ENCODE measurements around the gene LTN1. TPM values are rescaled to one million over a fixed set of nuclear protein-coding genes. Genes with fewer than 3 reads are reported as not detected.

LTN1 gene
- total RNA-seq, 1 experiment from 2014 or later, result 23.9 TPM

- Mint-ChIP-seq H3K27ac (no peak overlapping the region), H3K9me3 (no peaks in the 10 kb centered on the region; a peak in 1 of 5 replicates), H3K4me3 (no peak overlapping the region), H3K27me3 (ENCODE audit: low read depth) (no peaks in the 10 kb centered on the region), H3K36me3 (ENCODE audit: insufficient read depth in 1 of 3, low read depth in 3 of 3) (peaks cover 4 to 48% (median 29%) of the 10 kb centered on the region in 3 experiments; a peak in 6 of 7 replicates), H3K4me1 (no peaks in the 10 kb centered on the region)
- H2AFZ ChIP-seq (ENCODE audit: low read length), result no peak overlapping the region
- no peak overlapping the region for H2BK20ac ChIP-seq (ENCODE audit: low read depth, low read length, poor library complexity, severe bottlenecking)
- no peak overlapping the region for H4K8ac ChIP-seq (replicated peaks; ENCODE audit: insufficient read length, low read depth, low read length)
- H3K4me1 ChIP-seq (ENCODE audit: insufficient read depth, low read length), result no peaks in the 10 kb centered on the region
- H3K23me2 ChIP-seq (ENCODE audit: insufficient read length, low read depth, low read length, poor library complexity, severe bottlenecking), result no peaks in the 10 kb centered on the region
- H3K18ac ChIP-seq (ENCODE audit: insufficient read length, low read depth, low read length), result no peak overlapping the region
- H4K91ac ChIP-seq (ENCODE audit: insufficient read length, low read depth, low read length), result no peak overlapping the region
- no peaks in the 10 kb centered on the region for H3K27me3 ChIP-seq (ENCODE audit: insufficient read depth, low read length)
- no peak overlapping the region for H3K4me2 ChIP-seq (ENCODE audit: insufficient read depth, insufficient read length, low read length)
- H3K79me1 ChIP-seq (ENCODE audit: insufficient read depth, low read depth, low read length, poor library complexity, severe bottlenecking), result no peaks in the 10 kb centered on the region
- H2BK12ac ChIP-seq (ENCODE audit: insufficient read length, low read depth, low read length), result no peak overlapping the region
- no peak overlapping the region for H3K4ac ChIP-seq (ENCODE audit: low read depth, low read length)
- DNase-seq, result no peak
- TF ChIP-seq CTCF (conservative IDR thresholded peaks at IDR 0.05), result no peak
- WGBS (ENCODE audit: extremely low coverage, insufficient read length, low lambda C conversion rate), result no CpG with 5 or more reads among the region's 6 CpGs
- no peaks in the 10 kb centered on the region for H3K79me2 ChIP-seq (ENCODE audit: insufficient read depth, low read length)
- H2BK15ac ChIP-seq (ENCODE audit: low read depth, low read length), result no peak overlapping the region
- H3K56ac ChIP-seq (ENCODE audit: insufficient read length, low read depth, low read length), result no peak overlapping the region
- H3T11ph ChIP-seq (ENCODE audit: low read length), result no peak overlapping the region
- no peak overlapping the region for H3K14ac ChIP-seq (ENCODE audit: insufficient read depth, low read length)
- no peak overlapping the region for H3K27ac ChIP-seq (ENCODE audit: insufficient read length, low read depth, low read length)
- no peak overlapping the region for H2AK5ac ChIP-seq (ENCODE audit: insufficient read length, low read length)
- no peak overlapping the region for H4K5ac ChIP-seq (ENCODE audit: insufficient read length, low read depth, low read length)
- H2BK5ac ChIP-seq (ENCODE audit: insufficient read length, low read length), result no peak overlapping the region
- no peak overlapping the region for H2BK120ac ChIP-seq (ENCODE audit: low read depth, low read length, poor library complexity, severe bottlenecking)
- H3K9me3 ChIP-seq (ENCODE audit: control insufficient read depth, low read depth, low read length), result no peaks in the 10 kb centered on the region
- H4K20me1 ChIP-seq (ENCODE audit: control insufficient read depth, insufficient read depth, insufficient read length), result no peaks in the 10 kb centered on the region
- no peak overlapping the region for H3K9ac ChIP-seq (ENCODE audit: extremely low read depth, insufficient read length, low read length)
- no peak overlapping the region for H3K23ac ChIP-seq (ENCODE audit: insufficient read length, low read depth, low read length)
Measured at GRCh38 chr21:28972398-28972797, 20.3 kb downstream of the LTN1 start.

All from H9 (cell line).